GM19239 (cell line): ENCODE results near the gene L2HGDH.
A peak's percentile ranks its signal among the peaks of the same experiment; 100 is the strongest.

Experiments
- DNase-seq: peaks from one replicate; pipeline ENCODE4 v3.0.0; 2011; ENCODE audit warnings: low spot score; ENCODE audit not compliant: insufficient read length
- FAIRE-seq: peaks from 2 replicates; lab custom pipeline; 2011; peaks lifted over from hg19 to GRCh38; lab: Jason Lieb, UNC

L2HGDH gene

GRCh38 chr14:50233166-50233950 lies 78.7 kb downstream of the L2HGDH start:
- no peak for FAIRE-seq
- no peak for DNase-seq

GRCh38 chr14:50232276-50232642 lies 79.8 kb downstream of the L2HGDH start:
- FAIRE-seq: no peak
- DNase-seq: no peak

- FAIRE-seq (peak; percentile 56), DNase-seq (peak; percentile 79)
These were observed 80.4 kb downstream of the L2HGDH start, which contains the start of gene SOS2 for GRCh38 chr14:50231475-50232275. TSS of gene SOS2 (minus strand) at chr14:50231578. CDS start at chr14:50231283, 295 bp downstream.

GRCh38 chr14:50230701-50231474 lies 81.1 kb downstream of the L2HGDH start:
- no peak for FAIRE-seq
- DNase-seq: peak; percentile 28

GRCh38 chr14:50230401-50230700 lies 81.7 kb downstream of the L2HGDH start:
- peak; percentile 2 for DNase-seq
- peak; percentile 89 for FAIRE-seq

GRCh38 chr14:50229681-50230080 lies 82.3 kb downstream of the L2HGDH start:
- peak; percentile 59 for FAIRE-seq
- no peak for DNase-seq

- DNase-seq: no peak
- no peak for FAIRE-seq
These were observed 83.7 kb downstream of the L2HGDH start for GRCh38 chr14:50228313-50228712.

- DNase-seq: no peak
- FAIRE-seq: no peak
These were observed 86.1 kb downstream of the L2HGDH start for GRCh38 chr14:50225974-50226297.

GRCh38 chr14:50225067-50225973 lies 86.7 kb downstream of the L2HGDH start:
- FAIRE-seq (no peak), DNase-seq (no peak)

- DNase-seq: no peak
These were observed 89.9 kb downstream of the L2HGDH start for GRCh38 chr14:50222055-50222613.

GRCh38 chr14:50218501-50218900 lies 93.5 kb downstream of the L2HGDH start:
- DNase-seq (no peak), FAIRE-seq (no peak)

More at GRCh38 chr14:50222055-50222613, 89.9 kb downstream of the L2HGDH start:
- FAIRE-seq: no peak

GRCh38 chr14:50215416-50215815 lies 96.6 kb downstream of the L2HGDH start:
- no peak for FAIRE-seq
- DNase-seq: no peak

- DNase-seq: no peak
- FAIRE-seq: no peak
These were observed 98.2 kb downstream of the L2HGDH start for GRCh38 chr14:50213795-50214194.

- DNase-seq: no peak
These were observed 99.3 kb downstream of the L2HGDH start for GRCh38 chr14:50212726-50213125.

GRCh38 chr14:50210074-50210473 lies 102.0 kb downstream of the L2HGDH start:
- DNase-seq (no peak), FAIRE-seq (no peak)

More at GRCh38 chr14:50212726-50213125, 99.3 kb downstream of the L2HGDH start:
- FAIRE-seq: no peak

GRCh38 chr14:50198499-50198898 lies 113.5 kb downstream of the L2HGDH start:
- DNase-seq (no peak), FAIRE-seq (no peak)

- DNase-seq (no peak), FAIRE-seq (no peak)
These were observed 120.5 kb downstream of the L2HGDH start for GRCh38 chr14:50191499-50191898.
